T-helper 17 cell (primary cell): ENCODE results near the gene ATP4B. TPM values are rescaled to one million over a fixed set of nuclear protein-coding genes. Genes with fewer than 3 reads are reported as not detected.

Source experiments
- ATAC-seq: fragments of 150-1000 bp; cut with Tn5 transposase; 2 replicates; pipeline ENCODE4 v1.10.0; 2021; ENCODE audit warnings: mild to moderate bottlenecking, moderate library complexity
- DNase-seq, 3 donors: peaks; one replicate each; pipeline versions ENCODE4 v3.0.0 to v3.0.0-alpha.2; 2020 to 2021
- H3K9me3 ChIP-seq: one replicate; pipeline ENCODE4 v1.7.0; 2013; ENCODE audit warnings: low read length, mild to moderate bottlenecking; ENCODE audit not compliant: control insufficient read depth, poor library complexity, severe bottlenecking
- H3K27ac Mint-ChIP-seq: one replicate; pipeline ENCODE4 v1.8.0; 2022; ENCODE audit warnings: mild to moderate bottlenecking, moderate library complexity, mixed read lengths
- H3K27me3 Mint-ChIP-seq: one replicate; pipeline ENCODE4 v1.8.0; 2022; ENCODE audit warnings: mixed read lengths
- H3K36me3 Mint-ChIP-seq: one replicate; pipeline ENCODE4 v1.8.0; 2022; ENCODE audit warnings: low read depth, mixed read lengths
- H3K4me1 Mint-ChIP-seq: one replicate; pipeline ENCODE4 v1.8.0; 2022; ENCODE audit warnings: mild to moderate bottlenecking, mixed read lengths
- H3K4me3 Mint-ChIP-seq: one replicate; pipeline ENCODE4 v1.8.0; 2022; ENCODE audit warnings: mild to moderate bottlenecking, moderate library complexity, mixed read lengths
- total RNA-seq, 4 donors: library from RNA in 2 of 4; stranded (reverse) in 2 of 4; gene quantifications; one replicate each; pipeline ENCODE4 v1.2.3 and lab custom pipeline; 2022 to 2026

ATP4B gene
- total RNA-seq, 2 donors from 2014 or later = not detected

DNA sequence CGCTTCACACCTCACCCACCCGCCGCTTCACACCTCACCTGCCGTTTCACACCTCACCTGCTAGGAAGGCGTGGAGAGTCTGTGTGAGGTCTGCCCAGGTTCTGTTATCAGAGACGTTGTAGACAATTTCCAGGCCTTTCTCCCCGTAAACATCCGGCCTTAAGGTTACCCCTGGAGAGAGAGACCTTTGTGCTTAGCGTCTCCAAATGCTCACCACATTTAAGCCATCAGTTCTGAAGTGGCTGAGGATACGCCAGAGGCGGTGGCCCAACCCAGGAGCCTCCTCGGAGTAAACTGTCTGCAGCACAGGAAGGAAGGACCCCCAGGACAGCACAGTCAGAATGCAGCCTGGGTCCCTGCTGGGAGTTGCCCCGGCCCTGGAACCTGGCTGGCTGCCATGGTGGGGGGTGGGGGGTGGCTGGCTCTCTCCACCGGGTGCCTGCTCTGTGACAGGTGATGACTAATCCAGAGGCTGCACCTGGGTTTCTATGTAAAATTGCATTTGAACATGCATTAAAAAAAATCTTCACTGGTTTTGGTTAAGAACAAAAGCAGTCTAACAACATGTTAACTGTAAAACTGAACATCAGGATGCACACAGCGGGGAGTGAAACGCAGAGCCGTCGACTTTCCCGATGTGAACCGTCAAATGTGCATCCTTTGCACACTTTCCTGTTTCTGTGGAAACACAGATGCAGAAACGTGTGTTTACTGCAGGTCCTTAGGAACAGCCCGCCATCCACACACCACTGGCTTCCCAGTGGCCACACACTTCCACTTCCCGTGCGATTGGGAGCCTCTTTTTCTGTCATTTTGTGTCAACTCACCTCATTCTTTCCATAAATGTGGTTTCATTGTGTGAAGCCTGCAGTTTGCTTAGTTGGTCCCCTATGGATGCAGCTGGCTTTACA is 4.5 kb downstream of the ATP4B start:
- DNase-seq (no peak), ATAC-seq (no peak)
- Mint-ChIP-seq H3K4me1 (peaks cover 4% of the 10 kb centered on the region), H3K27ac (no peak overlapping the region), H3K36me3 (no peaks in the 10 kb centered on the region), H3K27me3 (no peaks in the 10 kb centered on the region), H3K4me3 (no peak overlapping the region)
- H3K9me3 ChIP-seq = no peaks in the 10 kb centered on the region

DNA sequence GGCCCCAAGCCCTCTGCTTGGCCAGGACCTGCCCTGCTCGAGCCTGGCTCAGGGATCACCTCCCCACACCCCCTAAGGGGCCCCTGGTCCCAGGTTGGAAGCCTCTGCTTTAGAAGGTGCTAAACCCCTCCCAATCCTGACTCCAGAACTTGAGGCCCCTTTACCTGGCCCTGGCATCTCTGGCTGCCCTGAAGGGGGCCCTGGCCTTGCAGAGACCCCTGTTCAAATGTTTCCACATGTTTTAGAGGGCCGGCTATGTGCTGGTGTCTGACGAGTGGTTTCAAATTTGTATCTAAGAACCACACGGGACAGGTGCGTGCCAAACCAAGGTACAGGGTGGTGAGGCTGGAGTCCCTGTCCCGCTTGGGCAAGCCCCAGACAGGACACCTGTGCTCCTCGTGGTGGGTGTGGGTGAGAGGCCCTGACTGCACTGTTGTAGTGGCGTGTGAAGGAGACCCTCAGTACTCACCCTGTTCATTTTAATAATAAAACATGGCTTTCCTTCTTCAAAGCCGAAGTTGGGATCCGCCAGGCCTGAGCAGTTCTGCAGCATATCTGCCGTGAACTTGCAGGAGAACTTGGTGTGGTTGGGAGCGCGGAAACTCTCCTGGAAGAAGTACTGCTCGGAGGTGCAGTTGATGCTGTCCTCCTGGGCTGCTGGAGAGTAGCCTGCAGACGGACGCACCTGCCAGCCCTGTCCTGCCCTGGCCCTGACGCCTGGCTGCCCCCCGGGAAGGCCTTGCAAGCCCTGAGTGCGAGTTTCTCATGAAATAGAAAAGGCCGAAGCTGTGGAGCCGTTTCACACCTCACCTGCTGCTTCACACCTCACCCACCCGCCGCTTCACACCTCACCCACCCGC is 5.4 kb downstream of the ATP4B start:
- H3K27me3 Mint-ChIP-seq = no peaks in the 10 kb centered on the region

DNA sequence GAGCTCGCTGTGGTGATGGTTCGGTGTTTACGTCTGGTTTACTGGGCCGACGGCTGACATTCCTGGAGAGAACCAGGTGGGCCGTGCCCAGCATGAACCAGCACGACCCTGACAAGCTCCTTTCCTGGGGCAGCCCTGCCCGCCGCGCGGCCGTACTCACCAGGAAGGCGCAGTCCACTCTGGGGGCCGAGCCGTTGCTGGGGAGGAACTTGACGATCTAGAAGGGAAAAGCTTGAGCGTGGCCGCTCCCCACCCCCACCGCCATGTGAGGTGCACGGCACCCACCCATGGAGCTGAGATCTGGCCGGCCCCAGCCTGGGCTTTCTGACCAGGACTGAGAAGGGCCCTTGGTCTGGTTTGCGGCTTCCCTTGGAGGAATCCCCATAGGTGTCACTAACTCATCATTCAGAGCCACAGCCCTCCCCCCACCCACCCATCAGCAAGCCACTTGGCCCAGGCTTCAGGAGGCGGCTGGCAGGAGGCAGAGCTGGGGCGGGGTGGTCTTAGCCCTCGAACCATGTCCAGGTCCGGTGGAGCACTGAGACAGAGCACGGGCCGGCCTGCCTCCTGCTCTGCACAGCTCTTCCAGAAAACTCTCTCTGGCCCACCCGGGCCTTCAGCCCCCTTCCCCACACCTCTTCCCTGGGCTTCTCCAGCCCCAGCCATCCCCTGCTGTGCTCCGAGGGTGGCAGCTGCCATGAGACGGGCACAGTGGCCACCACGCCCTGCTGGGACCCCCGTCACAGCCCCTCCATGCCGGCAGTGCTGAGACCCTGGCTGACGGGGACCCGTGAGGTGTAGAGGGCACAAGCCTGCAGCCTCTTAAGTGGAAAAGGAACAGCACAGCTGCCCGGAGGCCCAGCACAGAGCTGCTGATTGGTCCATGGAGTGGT is 6.2 kb downstream of the ATP4B start:
- no peak for DNase-seq
- H3K27ac Mint-ChIP-seq = no peak overlapping the region
- no peaks in the 10 kb centered on the region for H3K36me3 Mint-ChIP-seq

More for the DNA sequence above, 5.4 kb downstream of the ATP4B start:
- Mint-ChIP-seq H3K36me3 (no peaks in the 10 kb centered on the region), H3K4me3 (no peak overlapping the region), H3K27ac (no peak overlapping the region), H3K4me1 (peaks cover 5% of the 10 kb centered on the region)
- H3K9me3 ChIP-seq = no peaks in the 10 kb centered on the region
- no peak for ATAC-seq
- DNase-seq = no peak

DNA sequence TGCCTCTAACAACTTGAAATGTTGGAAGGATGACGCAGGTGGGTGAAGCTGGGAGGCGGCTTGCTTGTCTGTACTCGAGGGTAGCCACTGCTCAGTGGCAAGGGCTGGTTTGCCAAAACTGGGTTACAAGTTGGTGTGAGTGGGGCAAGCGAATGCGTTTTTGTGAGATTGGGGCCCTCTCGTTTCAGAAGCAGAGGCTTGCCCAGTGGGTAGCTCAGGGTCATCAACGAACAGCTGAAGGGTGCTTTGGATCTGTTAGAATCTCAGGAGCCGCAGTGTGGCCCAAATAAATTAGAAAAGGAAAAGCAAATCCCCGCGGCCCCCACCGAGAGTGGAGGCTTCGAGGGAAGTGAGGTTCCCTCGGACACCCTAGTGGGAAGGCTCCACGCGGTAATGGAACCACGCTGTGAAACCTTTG is 7.3 kb downstream of the ATP4B start:
- DNase-seq (no peak), ATAC-seq (no peak)
- H3K9me3 ChIP-seq = no peaks in the 10 kb centered on the region
- no peak overlapping the region for H3K4me3 Mint-ChIP-seq
- H3K4me1 Mint-ChIP-seq = peaks cover 12% of the 10 kb centered on the region
- no peak overlapping the region for H3K27ac Mint-ChIP-seq
- no peaks in the 10 kb centered on the region for H3K27me3 Mint-ChIP-seq
- no peaks in the 10 kb centered on the region for H3K36me3 Mint-ChIP-seq

More for the DNA sequence above, 6.2 kb downstream of the ATP4B start:
- Mint-ChIP-seq H3K4me1 (peaks cover 7% of the 10 kb centered on the region), H3K27me3 (no peaks in the 10 kb centered on the region), H3K4me3 (no peak overlapping the region)
- no peak for ATAC-seq
- no peaks in the 10 kb centered on the region for H3K9me3 ChIP-seq

DNA sequence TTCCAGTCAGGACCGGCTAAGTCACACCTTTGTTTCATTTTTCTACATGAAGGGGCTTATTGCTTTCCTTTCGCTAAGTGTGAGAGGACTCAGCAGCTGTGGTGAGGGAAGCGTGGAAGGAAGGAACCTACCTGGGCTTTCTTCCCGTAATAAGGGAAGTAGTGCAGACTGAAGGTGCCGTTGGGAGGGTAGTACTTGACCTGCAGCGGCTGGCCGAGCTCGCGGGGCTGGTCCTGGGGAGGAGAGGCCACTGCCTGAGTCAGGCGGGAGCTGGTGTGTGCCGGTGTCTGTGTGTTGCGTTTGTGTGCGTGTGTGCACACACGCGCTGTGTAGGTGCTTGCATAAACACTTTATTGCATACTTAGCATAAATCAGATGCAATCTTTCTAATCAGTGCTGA is 7.7 kb downstream of the ATP4B start:
- Mint-ChIP-seq H3K4me3 (no peak overlapping the region), H3K36me3 (no peaks in the 10 kb centered on the region), H3K27ac (no peak overlapping the region), H3K27me3 (no peaks in the 10 kb centered on the region), H3K4me1 (peaks cover 12% of the 10 kb centered on the region)
- ATAC-seq = no peak
- peaks cover under 1% of the 10 kb centered on the region for H3K9me3 ChIP-seq
- DNase-seq = no peak

DNA sequence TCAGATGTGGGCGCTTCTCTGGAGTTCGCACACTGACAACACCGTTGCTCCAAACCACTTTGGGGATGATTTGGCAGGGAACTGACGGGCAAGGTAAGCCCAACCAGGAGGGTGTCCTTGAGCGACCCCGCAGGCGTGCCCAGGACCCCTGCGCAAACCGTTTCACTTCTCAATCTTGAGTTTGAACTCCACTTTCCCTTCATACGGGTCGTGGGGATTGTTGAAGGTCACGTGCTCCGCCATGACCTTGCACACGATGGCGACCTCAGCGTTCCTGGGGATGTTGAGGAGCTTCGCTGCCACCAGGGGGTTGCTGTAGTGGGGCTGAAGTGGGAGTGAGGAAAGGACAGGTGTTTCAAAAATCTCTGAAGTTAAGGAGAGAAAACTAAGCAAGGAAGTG is 8.8 kb downstream of the ATP4B start:
- H3K4me1 Mint-ChIP-seq = peaks cover 12% of the 10 kb centered on the region
- DNase-seq (no peak), ATAC-seq (no peak)
- no peaks in the 10 kb centered on the region for H3K27me3 Mint-ChIP-seq
- H3K36me3 Mint-ChIP-seq = no peaks in the 10 kb centered on the region
- H3K27ac Mint-ChIP-seq = no peak overlapping the region
- peaks cover 4% of the 10 kb centered on the region for H3K9me3 ChIP-seq
- no peak overlapping the region for H3K4me3 Mint-ChIP-seq

DNA sequence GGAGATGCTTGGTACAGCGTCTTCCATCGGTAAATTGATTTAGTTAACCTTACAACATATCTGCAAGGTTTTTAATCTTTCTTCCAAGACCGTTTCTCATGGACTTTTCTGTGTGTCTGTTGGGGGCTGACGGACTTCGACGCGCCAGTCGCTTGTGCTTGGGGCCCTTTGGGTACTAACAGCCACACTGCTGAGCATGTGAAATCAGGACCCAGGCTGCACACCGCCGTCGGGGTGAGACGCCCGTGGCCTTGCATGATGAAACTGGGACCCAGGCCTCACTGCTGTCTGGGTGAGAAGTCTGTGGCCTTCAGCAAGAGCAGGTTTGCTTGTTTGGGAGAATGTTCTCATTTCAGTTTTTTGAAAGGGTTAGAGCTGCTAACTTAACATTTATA is 9.8 kb downstream of the ATP4B start:
- ATAC-seq (no peak), DNase-seq (no peak)
- no peak overlapping the region for H3K4me3 Mint-ChIP-seq
- no peak overlapping the region for H3K27ac Mint-ChIP-seq
- peaks cover 4% of the 10 kb centered on the region for H3K9me3 ChIP-seq
- no peaks in the 10 kb centered on the region for H3K27me3 Mint-ChIP-seq
- no peaks in the 10 kb centered on the region for H3K36me3 Mint-ChIP-seq
- H3K4me1 Mint-ChIP-seq = peaks cover 12% of the 10 kb centered on the region

DNA sequence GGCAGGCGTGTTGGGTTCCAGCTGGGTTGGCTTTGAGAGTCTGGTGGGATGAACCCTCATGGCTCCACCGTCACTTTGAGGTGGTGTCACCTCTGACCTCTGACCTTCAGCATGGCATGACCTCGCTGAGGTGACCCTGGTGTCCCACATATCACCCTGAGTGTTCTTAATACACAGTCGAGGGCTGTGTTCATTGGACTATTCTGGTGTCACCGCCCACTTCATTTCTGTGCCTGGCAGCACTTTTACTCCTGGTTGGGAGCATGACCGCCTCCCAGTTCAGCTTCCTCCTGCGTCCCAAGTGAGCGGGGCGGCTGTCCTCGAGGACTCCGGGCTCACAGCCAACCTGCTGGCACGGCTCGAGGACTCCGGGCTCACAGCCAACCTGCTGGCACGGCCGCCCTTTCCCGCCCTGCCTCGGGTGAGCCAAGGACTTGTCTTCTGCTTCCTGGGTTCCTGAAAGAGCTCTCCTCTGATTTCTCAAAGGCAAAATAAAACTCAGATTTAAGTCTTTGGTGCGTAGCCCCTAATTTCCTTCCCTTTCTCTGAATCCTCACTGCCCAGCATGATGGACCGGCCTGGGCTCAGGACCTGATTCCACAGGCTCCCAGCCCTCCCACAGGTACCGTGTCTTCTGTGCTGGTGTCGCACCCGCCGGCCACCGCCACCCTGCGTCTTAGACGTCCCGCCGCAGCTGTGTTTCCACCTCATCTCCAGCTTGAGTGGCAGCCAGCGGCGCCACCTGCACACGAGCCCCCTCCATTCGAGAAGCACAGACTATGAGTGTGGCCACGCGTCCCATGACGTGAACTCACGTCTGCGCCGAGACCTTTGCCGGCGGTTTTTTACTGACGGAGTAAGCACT is 10.4 kb downstream of the ATP4B start:
- Mint-ChIP-seq H3K4me3 (no peak overlapping the region), H3K36me3 (no peaks in the 10 kb centered on the region), H3K27ac (peak overlapping the region; percentile 86), H3K4me1 (peaks cover 12% of the 10 kb centered on the region), H3K27me3 (no peaks in the 10 kb centered on the region)
- peaks cover 4% of the 10 kb centered on the region for H3K9me3 ChIP-seq
- no peak for ATAC-seq
- no peak for DNase-seq

DNA sequence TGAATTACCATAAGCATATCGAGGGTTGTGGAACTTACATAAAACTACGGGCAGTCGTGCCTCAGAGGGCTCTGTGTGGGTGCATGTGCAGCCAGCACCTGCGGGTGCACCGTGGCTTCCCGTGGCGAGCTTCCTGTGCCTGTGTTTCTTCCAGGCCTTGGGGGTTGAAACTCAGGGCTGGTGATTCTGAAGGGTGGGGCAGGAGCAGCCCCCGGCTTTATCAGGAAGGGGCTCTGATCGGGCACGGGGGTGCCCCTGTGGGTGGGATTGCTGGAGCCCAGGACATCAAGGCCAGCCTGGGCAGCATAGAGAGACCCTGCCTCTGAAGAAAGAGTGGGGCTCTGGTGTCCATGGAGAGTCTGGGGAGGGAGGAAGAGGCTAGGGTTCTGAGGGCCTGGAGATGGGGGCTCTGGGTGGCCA is 11.1 kb downstream of the ATP4B start:
- DNase-seq (no peak), ATAC-seq (no peak)
- H3K36me3 Mint-ChIP-seq = no peaks in the 10 kb centered on the region
- peaks cover 4% of the 10 kb centered on the region for H3K9me3 ChIP-seq
- H3K4me3 Mint-ChIP-seq = no peak overlapping the region
- peaks cover 12% of the 10 kb centered on the region for H3K4me1 Mint-ChIP-seq
- peak overlapping the region; percentile 86 for H3K27ac Mint-ChIP-seq
- H3K27me3 Mint-ChIP-seq = no peaks in the 10 kb centered on the region

DNA sequence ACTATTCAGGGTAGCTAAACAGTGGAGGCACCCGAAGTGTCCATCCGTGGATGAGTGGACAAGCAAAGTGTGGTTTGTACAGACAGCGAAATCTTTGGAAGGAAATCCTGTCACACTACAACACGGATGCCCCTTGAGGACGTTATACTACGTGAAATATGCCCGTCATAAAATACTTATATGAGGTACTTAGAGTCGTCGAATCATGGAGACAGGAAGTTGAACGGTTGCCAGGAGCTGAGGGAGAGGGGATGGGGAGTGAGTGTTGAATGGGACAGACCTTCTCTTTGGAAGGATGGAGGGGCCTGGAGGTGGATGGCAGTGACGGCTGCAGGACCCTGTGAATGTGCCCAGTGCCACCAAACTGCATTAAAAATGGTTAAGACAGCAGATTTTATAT is 11.6 kb downstream of the ATP4B start:
- H3K9me3 ChIP-seq = peaks cover 4% of the 10 kb centered on the region
- ATAC-seq (no peak), DNase-seq (no peak)
- Mint-ChIP-seq H3K4me1 (peaks cover 12% of the 10 kb centered on the region), H3K4me3 (no peak overlapping the region), H3K27me3 (no peaks in the 10 kb centered on the region), H3K36me3 (no peaks in the 10 kb centered on the region), H3K27ac (peak overlapping the region; percentile 86)

DNA sequence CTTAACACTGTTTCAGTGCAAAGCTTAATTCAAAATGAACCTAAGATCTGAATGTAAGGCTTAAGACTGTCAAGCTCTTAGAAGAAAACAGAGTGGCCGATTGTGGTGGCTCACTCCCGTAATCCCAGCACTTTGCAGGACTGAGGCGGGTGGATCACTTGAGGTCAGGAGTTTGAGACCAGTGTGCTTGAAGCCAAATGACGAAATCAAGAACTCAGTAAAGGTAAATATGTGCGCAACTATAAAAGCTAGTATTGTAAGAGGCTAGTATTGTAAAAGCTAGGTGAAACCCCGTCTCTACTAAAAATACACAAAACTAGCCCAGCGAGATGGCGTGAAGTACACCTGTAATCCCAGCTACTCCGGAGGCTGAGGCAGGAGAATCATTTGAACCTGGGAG is 12.7 kb downstream of the ATP4B start:
- Mint-ChIP-seq H3K36me3 (no peaks in the 10 kb centered on the region), H3K27me3 (no peaks in the 10 kb centered on the region), H3K27ac (no peak overlapping the region), H3K4me3 (no peak overlapping the region), H3K4me1 (peaks cover 12% of the 10 kb centered on the region)
- H3K9me3 ChIP-seq = peaks cover 4% of the 10 kb centered on the region
- DNase-seq (no peak), ATAC-seq (no peak)

DNA sequence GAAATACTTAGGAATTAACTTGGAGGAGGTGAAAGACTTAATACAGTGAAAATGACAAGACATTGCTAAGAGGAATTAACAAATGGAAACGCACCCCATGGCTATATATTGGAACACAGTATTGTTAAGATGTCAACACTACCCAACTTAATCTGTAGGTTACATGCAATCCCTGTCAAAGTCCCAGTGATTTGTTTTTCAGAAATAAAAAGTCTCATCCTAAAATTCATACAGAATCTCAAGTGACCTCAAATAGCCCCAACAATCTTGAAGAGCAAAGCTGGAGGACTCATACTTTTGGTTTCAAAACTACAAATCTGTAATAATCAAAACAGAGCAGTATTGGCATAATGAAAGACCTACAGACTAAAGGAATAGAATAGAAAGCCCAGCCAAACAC is 13.2 kb downstream of the ATP4B start:
- H3K27ac Mint-ChIP-seq = no peak overlapping the region
- DNase-seq (no peak), ATAC-seq (no peak)
- peaks cover 12% of the 10 kb centered on the region for H3K4me1 Mint-ChIP-seq
- H3K4me3 Mint-ChIP-seq = no peak overlapping the region
- peaks cover 4% of the 10 kb centered on the region for H3K9me3 ChIP-seq
- H3K27me3 Mint-ChIP-seq = no peaks in the 10 kb centered on the region
- H3K36me3 Mint-ChIP-seq = no peaks in the 10 kb centered on the region
